Activated naive CD8-positive, alpha-beta T cell (primary cell): ENCODE data around the gene CD300LG.
"Not testable (repeated sequence)": the region's sequence is repeated elsewhere in the genome, so short reads cannot be mapped to it uniquely, and the experiment has no call there.

Experiments used
- H3K27ac Mint-ChIP-seq: one replicate; pipeline ENCODE4 v1.8.0; 2021; ENCODE audit warnings: mixed read lengths
- H3K27me3 Mint-ChIP-seq: one replicate; pipeline ENCODE4 v1.8.0; 2021; ENCODE audit warnings: mixed read lengths
- H3K36me3 Mint-ChIP-seq: one replicate; pipeline ENCODE4 v1.8.0; 2021; ENCODE audit warnings: mixed read lengths
- H3K4me1 Mint-ChIP-seq: one replicate; pipeline ENCODE4 v1.8.0; 2021; ENCODE audit warnings: low read depth, mixed read lengths
- H3K4me3 Mint-ChIP-seq: one replicate; pipeline ENCODE4 v1.8.0; 2021; ENCODE audit warnings: mild to moderate bottlenecking, mixed read lengths
- H3K9me3 Mint-ChIP-seq: one replicate; pipeline ENCODE4 v1.8.0; 2021; ENCODE audit warnings: low read depth, mixed read lengths

Gene CD300LG

DNA sequence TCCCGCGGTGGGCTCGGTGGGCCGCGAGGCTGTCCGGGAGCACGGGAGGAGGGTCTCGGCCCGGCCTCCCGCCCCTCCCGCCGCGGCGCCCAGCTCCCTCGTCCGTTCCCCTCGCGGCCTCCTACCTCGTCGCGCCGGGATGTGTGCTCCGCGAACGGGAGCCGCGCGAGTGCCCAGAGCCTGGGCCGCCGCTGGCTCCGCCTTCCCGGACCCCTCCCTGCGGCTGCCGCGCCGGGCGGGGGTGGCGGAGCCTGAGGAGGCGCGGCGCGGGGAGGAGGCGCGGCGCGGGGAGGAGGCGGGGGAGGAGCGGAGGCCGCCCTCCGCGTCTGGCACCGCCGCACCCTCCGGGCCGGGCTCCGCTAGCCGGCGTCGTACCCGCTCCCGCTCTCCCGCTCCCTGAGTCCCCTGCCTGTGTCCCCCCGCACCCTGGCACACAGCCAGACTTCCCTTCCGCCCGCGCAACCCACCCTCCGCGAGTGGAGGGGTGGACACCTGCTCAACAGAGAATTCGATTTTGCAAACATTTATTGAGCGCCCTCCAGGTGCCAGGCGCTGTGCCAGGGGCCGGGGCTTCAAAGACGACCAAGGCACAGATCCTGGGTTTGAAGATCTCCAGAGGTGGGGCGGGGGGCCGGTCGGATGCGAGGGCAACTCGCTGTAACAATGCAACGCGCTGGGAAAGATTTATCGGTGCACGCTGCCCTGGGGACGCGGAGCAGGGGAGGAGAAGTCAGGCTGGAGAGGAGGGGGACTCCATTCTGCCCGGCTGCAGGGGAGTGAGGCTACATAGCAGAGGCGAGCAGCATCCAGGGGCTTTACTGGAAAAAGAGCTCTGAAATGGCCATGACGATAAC is 13.8 kb upstream of the CD300LG start, which contains the start of gene MPP3:
TSS of gene MPP3 (minus strand) at position 171 of the 854 bp plus-strand sequence. CDS start 1,240 bp downstream, outside the sequence.
- peak within 1 kb of the TSS; percentile 22 for H3K27ac Mint-ChIP-seq
- H3K9me3 Mint-ChIP-seq, result no peaks in the 10 kb centered on the region
- peaks cover 12% of the 10 kb centered on the region for H3K27me3 Mint-ChIP-seq
- H3K36me3 Mint-ChIP-seq, result no peaks in the 10 kb centered on the region
- H3K4me3 Mint-ChIP-seq, result peak within 1 kb of the TSS; percentile 86
- peaks cover 17% of the 10 kb centered on the region for H3K4me1 Mint-ChIP-seq

DNA sequence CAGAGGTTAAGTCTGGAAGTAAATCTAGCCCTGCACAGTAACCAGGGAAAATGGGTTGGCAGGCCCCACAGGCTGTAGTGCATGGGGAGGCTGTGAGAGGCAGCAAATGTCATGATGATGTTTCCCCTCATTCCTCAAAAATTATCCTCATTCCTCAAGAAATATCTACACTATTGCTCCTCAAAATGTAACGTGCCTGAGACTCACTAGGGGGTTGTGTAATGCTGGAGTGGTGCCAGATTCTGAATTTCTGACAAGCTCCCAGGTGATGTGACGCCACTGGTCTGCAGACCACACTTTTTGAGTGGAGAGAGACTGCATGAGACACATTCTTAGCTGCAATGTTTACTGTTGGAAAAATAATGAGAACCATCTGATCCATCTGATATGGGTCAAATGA is 12.9 kb upstream of the CD300LG start:
- H3K4me3 Mint-ChIP-seq, result peak overlapping the region; percentile 86
- H3K36me3 Mint-ChIP-seq, result no peaks in the 10 kb centered on the region
- H3K4me1 Mint-ChIP-seq, result peaks cover 17% of the 10 kb centered on the region
- peaks cover 12% of the 10 kb centered on the region for H3K27me3 Mint-ChIP-seq
- no peaks in the 10 kb centered on the region for H3K9me3 Mint-ChIP-seq
- no peak overlapping the region for H3K27ac Mint-ChIP-seq

DNA sequence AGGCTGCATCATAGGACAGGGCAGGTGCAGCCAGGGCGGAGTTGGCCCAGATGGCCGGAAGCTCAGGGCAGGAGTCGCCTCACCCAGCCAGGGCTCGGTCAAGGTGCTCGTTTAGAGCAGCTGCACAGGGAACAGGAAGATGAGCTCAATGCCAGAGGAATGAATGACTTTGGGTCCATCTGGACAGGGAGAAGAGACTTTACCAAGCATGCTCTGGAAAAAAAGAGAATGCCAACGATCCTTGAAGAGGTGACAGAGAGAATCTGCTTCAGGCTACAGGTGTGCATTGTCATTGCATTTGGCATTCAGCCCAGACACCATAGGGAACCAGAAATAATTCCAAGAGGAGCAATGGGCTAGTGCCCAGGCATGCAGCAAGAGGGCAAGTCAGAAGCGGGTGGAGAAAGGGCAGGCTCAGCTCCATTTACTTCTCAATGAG is 7.3 kb upstream of the CD300LG start:
- Mint-ChIP-seq H3K27ac (no peak overlapping the region), H3K4me3 (no peak overlapping the region), H3K27me3 (peaks cover 6% of the 10 kb centered on the region), H3K9me3 (no peaks in the 10 kb centered on the region), H3K4me1 (no peaks in the 10 kb centered on the region), H3K36me3 (no peaks in the 10 kb centered on the region)

DNA sequence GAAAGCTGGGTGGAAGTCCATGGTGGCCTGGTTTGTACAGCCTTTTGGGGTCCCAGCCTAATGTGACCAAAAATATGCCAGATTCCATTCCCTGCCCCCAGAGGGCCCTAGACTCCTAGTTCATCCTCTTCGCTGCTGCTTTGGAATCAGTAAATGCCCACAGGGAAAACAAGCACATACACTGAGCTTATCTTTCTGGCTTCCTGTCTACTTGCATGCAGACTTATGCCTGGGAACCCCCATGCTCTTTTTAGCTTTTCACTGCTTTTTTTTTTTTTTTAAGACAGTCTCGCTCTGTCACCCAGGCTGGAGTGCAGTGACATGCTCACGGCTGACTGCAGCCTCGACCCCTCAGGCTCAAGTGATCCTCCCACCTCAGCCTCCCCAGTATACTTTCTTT is 6.2 kb upstream of the CD300LG start:
- no peaks in the 10 kb centered on the region for H3K9me3 Mint-ChIP-seq
- H3K4me1 Mint-ChIP-seq, result no peaks in the 10 kb centered on the region
- H3K27ac Mint-ChIP-seq, result no peak overlapping the region
- H3K27me3 Mint-ChIP-seq, result peaks cover 6% of the 10 kb centered on the region
- H3K4me3 Mint-ChIP-seq, result no peak overlapping the region
- no peaks in the 10 kb centered on the region for H3K36me3 Mint-ChIP-seq

DNA sequence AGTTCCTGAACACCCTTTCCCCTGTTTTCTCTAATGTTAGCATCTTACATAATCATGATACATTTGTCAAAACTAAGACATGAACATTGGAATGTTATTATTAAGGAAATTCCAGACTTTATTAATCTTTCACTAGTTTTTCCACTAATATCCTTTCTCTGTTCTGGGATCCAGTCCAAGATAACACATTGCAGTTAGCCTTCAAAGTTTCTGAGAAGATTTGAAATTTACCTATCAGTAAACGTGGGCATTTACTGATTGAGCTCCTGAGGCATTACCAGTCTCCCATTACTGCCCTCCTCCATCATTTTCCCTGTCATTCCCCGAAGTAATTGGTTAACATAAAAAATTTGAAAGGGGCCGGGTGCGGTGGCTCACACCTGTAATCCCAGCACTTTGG is 5.7 kb upstream of the CD300LG start:
- H3K36me3 Mint-ChIP-seq, result no peaks in the 10 kb centered on the region
- H3K27ac Mint-ChIP-seq, result no peak overlapping the region
- no peaks in the 10 kb centered on the region for H3K9me3 Mint-ChIP-seq
- no peaks in the 10 kb centered on the region for H3K4me1 Mint-ChIP-seq
- H3K27me3 Mint-ChIP-seq, result peaks cover 2% of the 10 kb centered on the region
- no peak overlapping the region for H3K4me3 Mint-ChIP-seq

DNA sequence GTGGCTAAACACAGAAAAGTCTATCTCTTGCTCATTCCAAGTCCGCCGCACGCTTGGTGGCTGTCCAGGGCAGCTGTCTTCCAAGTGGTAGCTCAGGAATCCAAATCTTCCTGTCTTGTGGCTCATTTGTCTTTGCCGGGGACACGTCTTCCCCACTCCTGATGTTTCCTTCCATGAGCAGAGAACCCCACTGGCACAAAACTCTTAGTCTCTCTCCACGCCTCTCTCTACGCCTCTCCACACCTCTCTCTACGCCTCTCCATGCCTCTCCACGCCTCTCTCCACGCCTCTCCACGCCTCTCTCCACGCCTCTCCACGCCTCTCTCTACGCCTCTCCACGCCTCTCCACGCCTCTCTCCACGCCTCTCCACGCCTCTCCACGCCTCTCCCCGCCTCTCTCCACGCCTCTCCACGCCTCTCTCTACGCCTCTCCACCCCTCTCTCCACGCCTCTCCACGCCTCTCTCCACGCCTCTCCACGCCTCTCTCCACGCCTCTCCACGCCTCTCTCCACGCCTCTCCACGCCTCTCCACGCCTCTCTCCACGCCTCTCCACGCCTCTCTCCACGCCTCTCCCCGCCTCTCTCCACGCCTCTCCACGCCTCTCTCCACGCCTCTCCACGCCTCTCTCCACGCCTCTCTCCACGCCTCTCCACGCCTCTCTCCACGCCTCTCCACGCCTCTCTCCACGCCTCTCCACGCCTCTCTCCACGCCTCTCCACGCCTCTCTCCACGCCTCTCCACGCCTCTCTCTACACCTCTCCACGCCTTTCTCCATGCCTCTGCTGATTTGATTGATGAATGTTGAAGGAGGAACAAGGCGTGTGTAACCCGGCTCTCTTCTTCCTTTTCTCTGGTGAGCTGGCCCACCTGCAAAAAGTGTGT is 4.6 kb upstream of the CD300LG start:
- H3K4me3 Mint-ChIP-seq, H3K27ac Mint-ChIP-seq, H3K9me3 Mint-ChIP-seq, H3K4me1 Mint-ChIP-seq, H3K27me3 Mint-ChIP-seq, H3K36me3 Mint-ChIP-seq: not testable (repeated sequence)

DNA sequence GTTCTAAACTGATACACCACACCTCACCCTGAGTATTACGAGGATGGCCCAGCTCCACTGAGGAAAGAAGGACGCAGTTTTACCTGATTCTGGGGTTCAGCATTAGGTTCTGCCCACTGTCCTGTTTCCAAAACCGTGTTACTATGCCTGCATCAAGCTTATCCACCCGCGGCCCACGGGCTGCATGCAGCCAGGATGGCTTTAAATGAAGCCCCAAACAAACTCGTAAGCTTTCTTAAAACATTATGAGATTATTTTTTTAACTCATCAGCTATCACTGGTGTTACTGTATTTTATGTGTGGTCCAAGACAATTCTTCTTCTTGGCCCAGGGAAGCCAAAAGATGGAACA is 4.0 kb upstream of the CD300LG start:
- Mint-ChIP-seq H3K27me3 (peaks cover 3% of the 10 kb centered on the region), H3K4me1 (no peaks in the 10 kb centered on the region), H3K9me3 (no peaks in the 10 kb centered on the region), H3K27ac (no peak overlapping the region), H3K4me3 (no peak overlapping the region), H3K36me3 (no peaks in the 10 kb centered on the region)

DNA sequence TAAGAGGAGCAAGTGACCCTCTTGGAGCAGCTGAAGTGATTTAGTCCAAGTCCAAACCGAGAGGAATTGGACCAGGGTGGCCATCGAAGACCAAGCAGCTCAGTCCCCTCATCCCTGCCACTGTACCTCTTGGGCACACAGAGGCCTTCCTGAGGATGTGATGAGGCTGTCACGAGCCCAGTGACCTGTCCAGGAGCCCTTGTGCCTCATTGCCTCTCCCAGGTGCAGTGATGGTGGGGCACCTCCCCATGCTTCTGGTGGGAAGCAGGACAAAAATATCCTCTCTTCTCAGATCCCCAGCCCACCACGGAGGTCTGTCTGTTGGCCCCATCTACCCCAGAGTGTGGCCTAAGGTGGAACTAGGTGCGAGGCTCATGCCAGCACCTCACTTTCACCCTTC is 2.7 kb upstream of the CD300LG start:
- H3K27me3 Mint-ChIP-seq, result peaks cover 5% of the 10 kb centered on the region
- no peak overlapping the region for H3K27ac Mint-ChIP-seq
- H3K4me3 Mint-ChIP-seq, result no peak overlapping the region
- no peaks in the 10 kb centered on the region for H3K36me3 Mint-ChIP-seq
- no peaks in the 10 kb centered on the region for H3K4me1 Mint-ChIP-seq
- H3K9me3 Mint-ChIP-seq, result no peaks in the 10 kb centered on the region

DNA sequence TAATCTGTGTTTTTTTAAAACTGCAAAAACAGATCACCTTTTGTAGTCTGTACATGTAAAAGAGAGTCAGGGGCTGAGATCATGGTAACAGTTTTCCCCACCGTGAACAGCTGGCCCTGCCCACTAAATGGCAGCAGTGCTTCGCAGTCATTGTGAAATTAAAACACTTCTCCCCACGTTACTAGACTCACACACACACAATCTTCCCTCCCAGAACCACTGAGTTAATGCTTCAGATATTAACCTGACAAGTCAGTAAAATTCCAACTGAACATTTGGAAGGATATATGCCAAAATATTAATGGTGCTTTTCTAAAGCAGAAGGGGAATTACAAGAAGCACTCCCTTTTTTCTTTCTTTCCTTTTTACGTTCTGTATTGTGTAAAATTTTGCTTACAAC is 1.2 kb upstream of the CD300LG start:
- H3K27me3 Mint-ChIP-seq, result peaks cover 5% of the 10 kb centered on the region
- H3K4me3 Mint-ChIP-seq, result no peak overlapping the region
- H3K36me3 Mint-ChIP-seq, result no peaks in the 10 kb centered on the region
- H3K4me1 Mint-ChIP-seq, result no peaks in the 10 kb centered on the region
- H3K27ac Mint-ChIP-seq, result no peak overlapping the region
- H3K9me3 Mint-ChIP-seq, result no peaks in the 10 kb centered on the region

DNA sequence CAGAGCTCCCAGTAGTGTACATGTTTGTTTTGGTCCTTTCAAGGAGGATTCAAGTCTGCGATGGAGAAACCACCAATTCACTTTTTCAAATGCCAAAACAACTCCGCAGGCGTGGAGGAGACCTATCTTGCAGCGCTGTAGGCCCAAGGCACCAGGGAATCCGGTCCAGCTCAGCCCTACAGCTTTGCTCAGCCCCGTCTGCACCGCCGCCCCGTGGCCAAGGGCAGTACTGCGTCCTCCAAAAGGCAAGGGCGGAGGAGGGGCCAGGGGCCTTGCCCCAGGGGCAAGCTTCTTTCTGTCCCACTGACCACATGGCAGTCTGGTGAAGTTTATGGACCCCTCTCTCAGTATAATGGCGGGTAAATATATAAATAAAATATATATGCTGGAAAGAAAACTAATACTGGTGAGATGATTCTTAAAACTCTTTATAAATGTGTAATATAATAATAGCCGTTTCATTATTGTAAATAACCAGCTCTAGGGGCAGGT is 709 bp upstream of the CD300LG start:
- H3K4me3 Mint-ChIP-seq, result no peak overlapping the region
- H3K27ac Mint-ChIP-seq, result no peak overlapping the region
- no peaks in the 10 kb centered on the region for H3K4me1 Mint-ChIP-seq
- no peaks in the 10 kb centered on the region for H3K36me3 Mint-ChIP-seq
- no peaks in the 10 kb centered on the region for H3K9me3 Mint-ChIP-seq
- peaks cover 5% of the 10 kb centered on the region for H3K27me3 Mint-ChIP-seq

DNA sequence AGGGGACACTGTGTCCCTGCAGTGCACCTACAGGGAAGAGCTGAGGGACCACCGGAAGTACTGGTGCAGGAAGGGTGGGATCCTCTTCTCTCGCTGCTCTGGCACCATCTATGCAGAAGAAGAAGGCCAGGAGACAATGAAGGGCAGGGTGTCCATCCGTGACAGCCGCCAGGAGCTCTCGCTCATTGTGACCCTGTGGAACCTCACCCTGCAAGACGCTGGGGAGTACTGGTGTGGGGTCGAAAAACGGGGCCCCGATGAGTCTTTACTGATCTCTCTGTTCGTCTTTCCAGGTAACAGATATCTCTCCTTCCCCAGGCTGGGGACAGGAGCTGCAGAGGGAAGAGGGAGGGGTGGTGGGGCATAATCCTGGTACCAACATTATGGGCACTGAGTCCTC is 1.6 kb downstream of the CD300LG start:
- Mint-ChIP-seq H3K4me3 (no peak overlapping the region), H3K27me3 (peaks cover 3% of the 10 kb centered on the region), H3K4me1 (no peaks in the 10 kb centered on the region), H3K9me3 (no peaks in the 10 kb centered on the region), H3K36me3 (no peaks in the 10 kb centered on the region), H3K27ac (no peak overlapping the region)

DNA sequence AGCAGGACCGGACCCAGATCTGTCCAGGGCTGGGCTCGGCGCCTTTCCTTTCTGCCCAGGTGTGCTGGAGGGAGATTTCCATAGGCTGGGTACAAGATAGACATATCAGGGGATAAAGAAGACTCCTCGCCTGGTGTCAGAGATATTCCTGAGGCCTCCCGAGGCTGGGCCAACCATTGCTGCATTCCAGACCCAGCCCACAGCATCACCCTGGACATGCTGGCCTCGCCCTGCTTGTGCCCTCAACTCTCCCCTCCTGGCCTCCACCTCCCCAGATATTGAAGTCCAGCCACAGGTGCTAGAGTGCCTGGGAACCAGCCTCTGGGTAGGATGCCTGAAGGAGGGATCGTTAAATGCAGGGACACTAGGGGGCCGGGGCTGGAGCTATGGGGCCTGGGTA is 2.1 kb downstream of the CD300LG start:
- Mint-ChIP-seq H3K27ac (no peak overlapping the region), H3K4me1 (no peaks in the 10 kb centered on the region), H3K9me3 (no peaks in the 10 kb centered on the region), H3K27me3 (peaks cover 3% of the 10 kb centered on the region), H3K4me3 (no peak overlapping the region), H3K36me3 (no peaks in the 10 kb centered on the region)

DNA sequence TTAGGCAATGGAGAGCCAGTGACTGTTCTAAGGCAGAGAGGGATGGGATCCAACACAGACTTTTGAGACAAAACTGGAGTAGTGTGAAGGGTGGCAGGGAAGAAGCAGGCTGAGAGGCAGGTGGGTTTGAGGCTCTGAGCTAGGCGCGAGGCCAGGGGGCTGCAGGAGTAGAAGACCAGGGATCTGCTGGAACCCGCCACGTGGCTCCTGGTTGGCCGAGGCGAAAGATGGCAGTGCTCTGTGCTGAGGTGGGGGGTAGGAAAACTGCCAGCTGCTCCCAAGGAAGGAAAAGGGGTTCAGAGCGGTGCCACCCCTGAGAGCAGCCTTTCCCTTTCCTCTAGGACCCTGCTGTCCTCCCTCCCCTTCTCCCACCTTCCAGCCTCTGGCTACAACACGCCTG is 5.6 kb downstream of the CD300LG start:
- Mint-ChIP-seq H3K27ac (no peak overlapping the region), H3K9me3 (no peaks in the 10 kb centered on the region), H3K36me3 (no peaks in the 10 kb centered on the region), H3K4me1 (no peaks in the 10 kb centered on the region), H3K27me3 (peaks cover 2% of the 10 kb centered on the region), H3K4me3 (no peak overlapping the region)

DNA sequence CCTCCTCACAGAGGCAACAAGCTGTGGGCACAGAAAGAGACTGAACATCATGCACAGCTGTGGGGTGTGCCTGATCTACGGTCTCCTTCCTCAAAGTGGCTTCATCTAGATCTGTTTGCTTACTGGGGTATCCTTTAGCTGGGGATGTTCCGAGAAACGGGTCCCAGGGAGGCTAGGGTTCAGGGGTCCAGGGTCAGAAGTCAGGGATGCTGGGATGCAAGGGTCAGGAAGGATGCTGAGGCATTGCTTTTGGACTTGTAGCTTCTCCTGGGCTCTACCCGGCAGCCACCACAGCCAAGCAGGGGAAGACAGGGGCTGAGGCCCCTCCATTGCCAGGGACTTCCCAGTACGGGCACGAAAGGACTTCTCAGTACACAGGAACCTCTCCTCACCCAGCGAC is 6.6 kb downstream of the CD300LG start:
- H3K27ac Mint-ChIP-seq, result no peak overlapping the region
- H3K9me3 Mint-ChIP-seq, result no peaks in the 10 kb centered on the region
- H3K4me3 Mint-ChIP-seq, result no peak overlapping the region

DNA sequence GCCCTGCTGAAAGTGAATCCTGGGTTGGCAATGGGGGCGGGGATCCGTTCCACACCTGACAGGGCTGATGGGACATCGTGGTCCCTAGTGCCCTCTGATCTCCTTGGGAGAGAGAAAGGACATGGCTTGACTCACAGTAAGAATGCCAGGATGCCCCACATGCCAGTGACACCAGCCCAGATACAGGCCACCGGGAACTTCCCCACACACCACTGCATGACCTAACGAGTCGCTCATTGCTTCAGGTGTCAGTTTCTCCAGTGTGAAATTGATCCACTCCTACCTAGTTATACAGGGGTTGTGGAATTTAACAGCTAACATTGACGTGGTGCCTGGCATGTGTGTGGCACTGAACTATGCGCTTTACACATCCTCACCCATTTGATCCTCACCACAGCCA is 7.5 kb downstream of the CD300LG start:
- Mint-ChIP-seq H3K4me3 (no peak overlapping the region), H3K27ac (no peak overlapping the region), H3K27me3 (no peaks in the 10 kb centered on the region), H3K36me3 (no peaks in the 10 kb centered on the region), H3K9me3 (no peaks in the 10 kb centered on the region), H3K4me1 (no peaks in the 10 kb centered on the region)

More for the DNA sequence above, 6.6 kb downstream of the CD300LG start:
- H3K4me1 Mint-ChIP-seq, result no peaks in the 10 kb centered on the region
- no peaks in the 10 kb centered on the region for H3K27me3 Mint-ChIP-seq
- H3K36me3 Mint-ChIP-seq, result no peaks in the 10 kb centered on the region
